Embryonic facial prominence (tissue), 1 donor: ENCODE data around the gene MRPL52.
"Not testable (repeated sequence)": the region's sequence is repeated elsewhere in the genome, so short reads cannot be mapped to it uniquely, and the experiment has no call there.

Experiments
- DNase-seq: peaks from one replicate; pipeline ENCODE4 v3.0.0-alpha.2; 2016; ENCODE audit errors: extremely low spot score

The MRPL52 gene

DNA sequence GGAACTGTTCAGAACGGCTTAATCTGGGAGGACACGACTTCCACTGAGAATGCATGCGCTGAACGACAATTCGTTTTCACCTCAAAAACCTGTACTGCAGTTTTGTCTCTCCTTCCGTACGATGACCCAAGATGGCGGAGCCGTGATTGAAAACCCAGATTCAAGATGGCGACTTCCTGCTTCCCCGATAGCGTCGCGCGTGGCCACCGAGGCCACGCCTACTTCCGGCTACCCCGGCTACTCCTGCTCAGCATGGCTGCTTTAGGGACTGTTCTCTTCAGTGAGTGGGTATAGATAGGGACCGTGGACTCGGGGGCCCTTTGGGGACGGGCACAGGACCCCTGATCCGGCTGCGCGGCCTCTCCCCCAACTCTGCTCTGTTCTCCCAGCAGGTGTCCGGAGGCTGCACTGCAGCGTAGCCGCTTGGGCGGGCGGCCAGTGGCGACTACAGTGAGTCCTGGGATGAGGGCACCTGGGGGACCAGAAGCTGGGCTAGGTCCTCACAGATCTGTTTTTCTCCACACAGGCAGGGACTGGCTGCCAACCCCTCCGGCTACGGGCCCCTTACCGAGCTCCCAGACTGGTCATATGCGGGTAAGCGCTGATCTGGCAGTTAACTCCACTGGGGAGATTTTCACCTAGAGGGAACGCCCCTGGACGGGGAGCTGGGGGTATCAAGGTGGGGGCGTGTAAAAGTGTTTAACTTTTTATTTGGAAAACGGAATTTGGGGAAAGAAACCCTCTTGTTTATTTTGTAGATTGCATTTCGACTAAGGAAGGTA lies at the start of gene MRPL52:
MRPL52 (plus strand) TSS at position 227 of the 782 bp plus-strand sequence; CDS start at position 253, 26 bp downstream.
- DNase-seq, result peak; percentile 84

DNA sequence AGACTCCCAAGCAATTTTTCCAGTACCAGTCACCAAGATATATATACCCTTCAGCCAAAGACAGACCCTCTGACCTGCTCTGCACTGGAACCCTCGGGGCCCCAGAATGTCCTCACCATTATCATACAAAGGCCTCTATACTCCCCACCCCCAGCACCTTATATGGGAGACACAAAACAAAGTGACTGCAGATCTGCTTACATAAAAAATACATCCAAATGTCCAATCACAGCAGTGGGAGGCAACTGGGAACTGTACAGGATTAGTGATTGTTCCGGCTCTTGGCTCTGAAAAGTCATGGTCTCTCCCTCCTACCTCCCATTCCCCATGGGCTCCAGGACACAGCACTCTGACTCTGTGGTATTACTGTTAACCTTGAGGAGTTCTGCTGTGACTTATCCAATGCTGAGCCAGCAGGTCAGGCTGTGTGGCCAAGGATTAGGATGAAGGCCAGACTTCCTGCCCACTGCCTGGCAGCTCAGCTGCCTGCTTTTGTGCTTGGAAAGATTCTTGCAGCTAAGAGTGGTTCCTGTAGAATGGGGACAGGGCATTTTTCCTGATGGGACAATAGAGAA lies 49.5 kb upstream of the MRPL52 start:
- DNase-seq, result no peak

DNA sequence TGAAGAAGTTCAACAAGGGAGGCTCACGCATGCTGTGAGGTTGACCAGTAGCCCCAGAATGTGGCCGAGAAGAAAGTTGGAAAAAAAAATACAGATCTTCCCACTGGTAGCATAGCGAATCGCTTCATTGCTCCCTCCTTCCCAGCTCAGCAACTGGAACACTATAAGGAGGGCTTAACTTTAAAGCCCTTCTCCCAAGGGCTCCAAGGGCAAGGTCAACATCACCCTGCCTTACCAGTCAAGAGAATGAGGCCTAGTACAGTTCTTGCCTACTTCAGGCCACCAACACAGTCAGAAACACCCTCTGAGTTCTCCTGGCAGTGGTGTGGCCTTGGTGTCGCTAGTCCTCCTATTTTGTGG lies 48.8 kb upstream of the MRPL52 start:
- DNase-seq, result no peak

DNA sequence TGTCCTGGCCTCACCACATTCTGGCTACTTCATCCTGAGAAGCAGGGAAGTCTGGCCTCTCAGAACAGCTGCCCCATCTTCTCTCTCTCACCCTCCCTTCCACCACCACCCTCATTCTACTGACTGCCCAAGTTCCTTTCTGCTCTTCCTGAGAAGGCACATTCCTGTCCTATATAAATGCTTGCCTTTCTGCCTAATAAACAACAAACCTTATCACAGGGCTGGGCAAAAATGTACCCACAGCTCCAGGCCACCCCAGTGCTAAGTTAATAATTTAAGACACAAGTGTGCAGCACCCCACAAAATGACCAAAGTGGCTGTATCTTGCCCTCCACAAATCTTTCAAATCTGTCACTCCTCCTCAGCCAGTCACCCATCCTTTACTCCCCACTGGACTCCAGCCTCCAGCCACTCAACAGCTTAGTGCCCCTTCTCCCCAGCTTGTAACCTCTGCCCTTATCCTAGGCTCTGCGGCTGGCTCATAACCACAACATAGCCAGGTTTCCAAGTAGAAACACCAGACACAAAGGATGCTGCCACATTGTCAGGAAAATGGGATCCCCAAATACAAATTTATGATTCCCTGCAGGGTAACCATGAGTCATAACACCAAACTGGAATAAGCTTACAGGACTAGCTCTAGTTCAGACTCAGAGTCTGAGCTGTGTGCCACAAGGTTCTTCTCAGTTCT lies 48.2 kb upstream of the MRPL52 start:
- no peak for DNase-seq

DNA sequence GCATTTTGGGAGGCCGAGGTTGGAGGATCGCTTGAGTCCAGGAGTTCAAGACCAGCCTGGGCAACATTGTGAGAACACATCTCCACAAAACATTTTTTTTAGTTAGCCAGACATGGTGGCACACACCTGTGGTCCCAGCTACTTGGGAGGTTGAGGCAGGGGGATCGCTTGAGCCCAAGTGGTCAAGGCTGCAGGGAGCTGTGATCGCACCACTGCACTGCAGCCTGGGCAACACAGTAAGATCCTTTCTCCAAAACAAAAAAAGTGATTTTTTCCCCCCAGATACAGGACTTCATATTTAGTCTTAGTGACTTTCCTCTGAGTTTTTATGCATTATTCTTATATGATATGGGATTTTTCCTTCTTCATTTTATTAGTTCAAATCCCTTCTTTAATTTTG lies 43.0 kb upstream of the MRPL52 start:
- DNase-seq, result no peak

DNA sequence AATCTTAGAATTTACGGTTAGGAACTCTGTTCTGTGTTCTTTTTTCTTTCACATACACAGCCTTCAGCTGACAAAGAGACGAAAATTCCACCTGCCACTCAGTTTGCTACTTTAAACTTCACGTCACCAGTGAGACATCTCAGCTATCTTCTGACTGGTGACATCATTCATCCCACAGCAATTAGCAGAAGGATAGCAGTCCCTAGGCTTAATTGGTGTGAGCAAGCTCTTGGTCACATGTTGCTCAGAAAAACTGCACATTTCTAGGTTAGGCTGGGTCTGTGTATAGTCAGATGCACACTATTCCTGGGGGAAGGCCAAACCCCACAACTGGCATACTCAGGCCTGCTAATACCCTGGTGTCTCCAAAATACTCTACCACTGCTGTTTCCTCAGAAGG lies 38.4 kb upstream of the MRPL52 start:
- no peak for DNase-seq

DNA sequence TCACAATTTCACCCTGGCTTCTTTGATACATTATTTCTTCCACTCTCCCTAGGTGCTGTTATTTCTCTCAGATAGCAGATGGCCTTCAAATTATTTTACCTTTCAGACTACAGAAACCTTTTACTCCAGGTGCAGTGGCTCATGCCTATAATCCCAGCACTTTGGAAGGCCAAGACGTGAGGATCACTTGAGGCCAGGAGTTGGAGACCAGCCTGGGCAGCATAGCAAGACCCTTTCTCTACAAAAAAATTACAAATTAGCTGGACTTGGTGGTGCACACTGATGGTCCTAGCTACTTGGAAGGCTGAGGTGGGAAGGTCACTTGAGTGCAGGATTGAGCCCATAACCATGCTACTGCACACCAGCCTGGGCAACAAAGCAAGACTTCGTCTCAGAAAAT lies 37.5 kb upstream of the MRPL52 start:
- DNase-seq, result no peak

DNA sequence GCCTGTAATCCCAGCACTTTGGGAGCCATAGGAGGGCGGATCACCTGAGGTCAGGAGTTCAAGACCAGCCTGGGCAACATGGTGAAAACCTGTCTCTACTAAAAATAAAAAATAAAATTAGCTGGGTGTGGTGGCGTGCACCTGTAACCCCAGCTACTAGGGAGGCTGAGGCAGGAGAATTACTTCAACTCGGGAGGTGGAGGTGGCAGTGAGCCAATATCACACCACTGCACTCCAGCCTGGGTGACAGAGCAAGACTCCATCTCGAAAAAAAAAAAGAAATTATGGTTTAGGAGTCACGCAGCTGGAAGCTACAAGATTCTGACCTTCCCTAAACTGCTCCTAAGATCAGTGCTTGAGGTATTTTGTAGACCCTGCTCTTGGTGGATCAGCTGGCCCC lies 36.1 kb upstream of the MRPL52 start:
- DNase-seq, result not testable (repeated sequence)

DNA sequence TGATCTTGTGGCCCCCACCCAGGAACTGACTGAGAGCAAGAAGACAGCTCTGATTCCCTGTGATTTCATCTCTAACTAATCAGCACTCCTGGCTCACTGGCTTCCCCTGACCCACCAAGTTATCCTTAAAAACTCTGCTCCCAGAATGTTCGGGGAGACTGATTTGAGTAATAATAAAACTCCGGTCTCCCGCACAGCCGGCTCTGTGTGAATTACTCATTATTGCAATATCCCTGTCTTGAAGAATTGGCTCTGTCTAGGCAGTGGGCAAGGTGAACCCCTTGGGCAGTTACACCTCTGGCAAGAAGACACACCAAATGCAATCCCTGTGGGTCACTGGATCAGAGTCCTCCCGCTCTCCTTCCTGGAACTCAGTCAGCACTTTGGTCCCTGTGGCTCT lies 35.7 kb upstream of the MRPL52 start:
- no peak for DNase-seq

DNA sequence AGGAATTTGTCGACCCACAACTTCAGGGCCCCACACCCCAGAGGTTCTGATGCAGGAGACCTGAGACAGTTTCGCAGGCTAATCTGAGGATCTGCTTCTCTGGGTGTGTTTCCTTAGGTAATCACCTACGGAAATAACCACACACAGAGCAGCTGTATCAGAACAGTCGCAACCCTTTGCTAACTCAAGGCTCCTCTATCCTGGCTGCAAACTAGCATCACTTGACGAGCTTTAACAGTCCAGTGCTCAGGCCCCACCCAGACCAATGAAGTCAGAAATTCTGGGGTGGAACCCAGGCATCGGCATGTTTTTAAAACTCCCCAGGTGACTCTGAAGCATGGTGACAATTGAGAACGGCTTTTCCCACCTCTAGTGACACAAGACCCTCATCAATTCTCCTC lies 35.1 kb upstream of the MRPL52 start:
- DNase-seq, result no peak

DNA sequence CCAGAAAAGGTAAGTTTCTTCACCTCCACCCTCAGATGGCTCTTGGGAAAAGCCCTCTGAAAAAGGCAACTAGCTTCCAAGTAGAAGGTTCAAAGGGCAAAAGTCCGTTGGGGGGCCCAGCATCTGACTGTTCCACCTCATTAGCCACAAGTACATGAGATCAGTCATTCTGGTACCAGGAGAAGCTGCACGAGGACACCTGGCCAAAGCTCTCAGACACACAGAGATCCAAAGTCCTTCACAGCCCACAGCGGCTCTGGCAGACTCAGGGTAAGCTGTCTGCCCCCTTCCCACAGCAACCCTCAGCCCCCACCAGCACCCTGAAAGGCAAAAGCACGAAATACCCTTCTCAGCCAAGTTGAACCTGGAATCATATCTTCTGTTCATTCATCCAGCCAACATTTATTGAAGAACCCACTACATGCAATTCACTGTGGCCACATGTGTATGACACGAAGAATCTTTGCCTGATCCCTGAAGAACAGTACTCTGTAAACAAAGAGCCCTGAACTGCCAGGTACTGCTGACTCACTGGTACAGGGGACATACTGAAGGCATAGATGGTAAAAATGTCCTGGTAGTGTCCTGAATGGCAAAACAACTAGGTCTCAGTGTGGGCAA lies 33.5 kb upstream of the MRPL52 start:
- DNase-seq, result no peak

DNA sequence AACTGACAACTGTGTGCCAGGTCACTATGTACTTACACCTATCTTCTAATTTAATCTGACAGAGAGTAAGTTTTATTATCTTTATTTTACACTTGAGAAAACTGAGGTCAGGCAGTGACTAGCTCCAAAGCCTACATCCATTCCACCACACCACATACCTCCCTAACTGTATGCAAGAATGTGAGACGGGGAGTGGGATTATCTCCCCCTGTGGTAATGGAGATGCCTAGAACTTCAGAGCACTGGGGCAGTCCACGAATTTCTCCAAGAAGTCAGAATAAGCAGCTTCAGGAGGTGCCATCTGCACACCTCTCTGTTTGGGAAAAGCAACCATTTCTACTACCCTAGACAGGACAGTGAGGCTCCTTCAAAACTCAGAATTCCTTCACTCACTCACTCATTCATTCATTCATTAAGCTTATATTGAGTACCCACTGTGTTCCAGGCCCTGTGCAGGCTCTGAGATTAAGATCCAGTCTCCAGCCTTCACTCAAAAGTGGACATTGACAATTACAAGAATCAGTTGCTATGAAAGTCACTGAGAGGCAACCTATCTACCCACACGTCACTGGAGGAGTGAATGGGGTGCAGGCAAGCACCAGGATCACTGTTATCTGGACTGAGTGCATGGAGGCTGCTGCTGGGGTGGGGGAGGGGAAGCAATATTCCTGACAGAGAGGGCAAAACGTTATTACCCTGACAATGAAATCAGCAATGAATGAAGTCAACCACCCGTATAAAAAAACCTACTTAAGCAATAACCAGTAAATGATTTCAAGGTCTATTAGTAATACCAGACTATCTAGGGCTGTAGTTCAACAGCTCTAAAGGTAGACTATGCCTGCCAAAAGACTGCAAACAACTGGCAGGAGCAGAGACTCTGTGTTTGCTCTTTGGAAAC lies 32.4 kb upstream of the MRPL52 start:
- DNase-seq, result no peak

DNA sequence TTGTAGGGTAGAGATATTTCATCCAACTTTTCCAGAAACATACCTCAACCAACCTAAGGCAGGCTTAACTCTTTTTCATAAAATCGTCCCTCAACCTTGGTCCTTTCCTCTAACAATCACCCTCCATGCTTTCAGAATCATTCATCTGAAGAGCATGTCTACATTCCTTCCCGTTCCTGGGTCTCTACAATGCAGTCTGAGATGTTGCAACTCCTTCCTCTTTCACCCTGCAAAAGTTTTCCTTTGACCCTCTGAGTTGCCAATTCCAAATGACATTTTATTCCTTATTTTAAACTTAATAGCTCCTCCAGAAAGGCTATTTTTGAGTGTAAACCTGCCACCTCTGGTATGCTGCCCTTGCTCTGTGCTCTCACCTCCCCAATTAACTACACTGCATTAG lies 31.2 kb upstream of the MRPL52 start:
- no peak for DNase-seq

DNA sequence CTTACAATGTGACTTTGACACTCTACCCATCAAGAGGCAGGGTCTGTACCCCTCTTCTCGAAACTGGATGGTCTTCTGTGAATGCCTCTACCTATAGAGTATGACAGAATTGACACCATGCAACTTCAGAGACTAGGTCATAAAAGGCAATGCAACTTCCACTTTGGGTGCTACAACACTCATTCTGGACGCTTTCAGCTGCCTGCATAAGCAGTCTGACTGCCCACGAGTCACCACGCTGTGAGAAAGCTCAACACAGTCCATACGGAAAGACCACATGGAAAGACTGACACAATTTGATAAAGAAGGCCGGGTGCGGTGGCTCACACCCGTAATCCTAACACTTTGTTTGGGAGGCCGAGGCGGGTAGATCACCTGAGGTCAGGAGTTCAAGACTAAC lies 29.3 kb upstream of the MRPL52 start:
- no peak for DNase-seq

DNA sequence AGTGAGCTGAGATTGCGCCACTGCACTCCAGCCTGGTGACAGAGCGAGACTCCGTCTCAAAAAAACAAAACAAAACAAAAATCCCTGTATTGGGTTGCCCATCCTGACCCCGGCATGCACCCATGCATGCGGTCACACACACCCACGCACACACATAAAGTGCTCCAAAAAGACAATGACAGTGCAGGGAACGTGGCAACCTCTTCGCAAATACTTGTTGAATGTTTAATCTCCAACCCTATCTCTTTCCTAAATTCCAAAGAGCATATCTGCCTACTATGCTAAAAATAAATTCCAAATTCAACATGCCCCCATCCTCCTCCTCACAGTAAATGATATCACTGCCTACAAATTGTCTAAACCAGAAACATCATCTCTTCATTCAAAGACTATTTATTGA lies 28.0 kb upstream of the MRPL52 start:
- no peak for DNase-seq

DNA sequence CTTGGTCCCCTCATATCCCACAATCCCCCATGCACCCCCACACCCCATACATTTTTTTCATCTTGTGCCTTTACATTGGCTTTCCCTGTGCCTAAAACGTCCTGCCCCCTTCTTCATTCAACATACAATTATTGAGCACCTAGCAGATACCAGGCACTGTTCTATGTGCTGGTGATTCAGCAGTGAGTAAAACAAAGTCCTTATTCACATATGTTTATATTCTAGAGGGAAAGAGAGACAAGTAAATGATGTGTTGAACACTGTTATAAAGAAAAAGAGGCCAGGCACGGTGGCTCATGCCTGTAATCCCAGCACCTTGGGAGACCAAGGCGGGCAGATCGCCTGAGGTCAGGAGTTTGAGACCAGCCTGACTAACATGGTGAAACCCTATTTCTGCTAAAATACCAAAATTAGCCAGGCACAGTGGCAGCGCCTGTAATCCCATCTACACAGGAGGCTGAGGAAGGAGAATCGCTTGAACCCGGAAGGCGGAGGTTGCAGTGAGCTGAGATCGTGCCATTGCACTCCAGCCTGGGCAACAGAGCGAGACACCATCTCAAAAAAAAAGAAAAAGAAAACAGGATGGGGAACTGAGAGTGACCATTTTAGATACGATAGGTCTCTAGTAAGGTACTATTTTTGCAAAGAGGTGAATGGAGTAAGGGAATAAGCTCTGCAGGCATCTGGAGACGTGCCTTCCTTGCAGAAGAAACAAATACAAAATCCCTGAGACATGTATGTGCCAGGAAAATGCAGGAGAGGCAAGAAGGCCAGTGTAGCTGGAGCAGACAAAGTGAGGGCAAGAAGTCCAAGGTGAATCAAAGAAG lies 26.6 kb upstream of the MRPL52 start:
- no peak for DNase-seq

DNA sequence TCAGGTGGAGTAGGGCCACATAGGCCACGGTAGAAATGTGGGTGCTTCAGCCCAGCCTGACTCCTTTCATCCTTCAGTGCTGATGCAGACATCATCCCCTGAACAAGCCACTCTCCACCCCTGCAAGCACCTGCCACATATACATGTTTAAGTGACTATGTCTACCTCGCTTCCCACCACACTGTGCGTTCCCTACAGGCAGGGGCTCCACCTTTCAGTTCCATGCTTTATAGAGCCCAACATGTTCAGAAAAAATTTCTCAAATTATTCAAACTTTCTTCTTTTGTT lies 26.1 kb upstream of the MRPL52 start:
- no peak for DNase-seq

DNA sequence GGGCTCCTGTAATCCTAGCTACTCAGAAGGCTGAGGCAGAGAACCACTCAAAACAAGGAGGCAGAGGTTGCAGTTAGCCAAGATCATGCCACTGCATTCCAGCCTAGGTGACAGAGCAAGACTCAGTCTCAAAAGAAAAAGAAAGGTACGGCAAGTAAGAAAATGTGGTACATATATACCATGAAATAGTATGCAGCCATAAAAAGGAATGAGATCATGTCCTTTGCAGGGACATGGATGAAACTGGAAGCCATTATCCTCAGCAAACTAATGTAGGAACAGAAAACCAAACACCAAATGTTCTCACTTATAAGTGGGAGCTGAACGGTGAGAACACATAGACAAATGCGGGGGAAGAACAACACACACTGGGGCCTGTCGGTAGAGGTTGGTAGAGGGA lies 24.5 kb upstream of the MRPL52 start:
- DNase-seq, result not testable (repeated sequence)

DNA sequence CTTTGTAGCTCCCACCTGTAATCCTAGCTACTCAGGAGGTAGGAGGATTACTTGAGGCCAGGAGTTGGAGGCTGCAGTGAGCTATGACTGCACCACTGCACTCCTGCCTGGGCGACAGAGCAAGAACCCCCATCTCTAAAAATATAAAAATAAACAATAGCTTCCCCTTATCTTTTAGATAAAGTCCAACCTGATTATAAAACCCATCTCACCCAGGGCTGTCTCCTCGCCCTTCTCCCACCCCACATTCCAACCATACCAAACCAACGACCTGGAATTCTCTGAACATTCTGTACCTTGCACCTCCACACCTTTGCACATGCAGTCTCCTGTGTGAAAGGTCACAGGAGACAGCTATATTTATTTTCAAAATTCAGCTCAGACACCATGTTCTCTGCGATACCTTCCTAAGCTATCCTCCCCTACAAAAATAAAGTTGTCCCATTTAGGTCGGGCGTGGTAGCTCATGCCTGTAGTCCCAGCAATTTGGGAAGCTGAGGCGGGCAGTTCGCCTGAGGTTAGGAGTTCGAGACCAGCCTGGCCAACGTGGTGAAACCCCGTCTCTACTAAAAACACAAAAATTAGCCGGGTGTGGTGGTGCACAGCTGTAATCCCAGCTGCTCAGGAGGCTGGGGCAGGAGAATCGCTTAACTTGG lies 22.1 kb upstream of the MRPL52 start:
- DNase-seq, result no peak

DNA sequence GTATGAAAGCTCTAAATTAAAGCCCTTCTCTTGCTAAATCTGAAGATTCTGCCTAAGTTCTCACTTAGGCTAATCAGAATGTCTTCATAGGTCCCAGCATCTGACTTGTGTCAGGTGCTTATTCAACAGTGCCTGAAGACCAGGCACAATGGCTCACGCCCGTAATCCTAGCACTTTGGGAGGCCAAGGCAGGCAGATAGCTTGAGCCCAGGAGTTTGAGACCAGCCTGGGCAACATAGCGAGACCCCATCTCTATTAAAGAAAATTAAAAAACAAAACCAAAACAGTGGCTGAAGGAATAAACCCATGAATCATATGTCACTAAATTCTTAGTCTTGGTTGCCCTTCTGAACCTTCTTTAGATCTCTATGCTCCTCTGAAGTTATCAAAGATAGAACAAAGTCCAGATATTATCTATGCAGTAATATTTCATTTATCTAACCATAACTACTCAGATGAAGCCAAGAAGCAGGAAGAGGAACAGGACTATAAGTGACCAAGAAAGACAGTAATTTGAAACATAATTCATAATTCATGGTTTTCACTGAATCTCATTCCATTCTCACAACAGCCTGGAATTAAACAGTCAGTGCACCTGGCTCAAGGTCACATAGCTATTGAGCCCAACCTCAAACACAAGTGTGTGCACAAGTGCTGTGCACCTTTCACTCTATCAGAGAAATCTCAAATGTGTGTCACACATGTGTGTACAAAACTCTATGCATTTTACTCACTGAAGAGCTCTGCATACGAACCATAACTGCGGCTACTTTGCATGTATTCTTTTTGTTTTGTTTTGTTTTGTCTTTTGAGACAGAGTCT lies 21.1 kb upstream of the MRPL52 start:
- DNase-seq, result no peak
